Activated T-cell treated with anti-CD3 and anti-CD28 coated beads, Interleukin-2, amount 50 U/mL, for 24 hours (primary cell): ENCODE results near the gene NUTM2D.
"Not testable (repeated sequence)": the region's sequence is repeated elsewhere in the genome, so short reads cannot be mapped to it uniquely, and the experiment has no call there.

Experiments
- DNase-seq: peaks from one replicate; pipeline ENCODE4 v3.0.0-alpha.2; 2020
- H3K27ac Mint-ChIP-seq: 2 replicates; pipeline ENCODE4 v1.8.0; 2020; ENCODE audit warnings: mild to moderate bottlenecking, mixed read lengths
- H3K27me3 Mint-ChIP-seq: 2 replicates; pipeline ENCODE4 v1.8.0; 2020; ENCODE audit warnings: mixed read lengths
- H3K36me3 Mint-ChIP-seq: 2 replicates; pipeline ENCODE4 v1.8.0; 2020; ENCODE audit warnings: low read depth, mixed read lengths
- H3K4me1 Mint-ChIP-seq: 2 replicates; pipeline ENCODE4 v1.8.0; 2020; ENCODE audit warnings: low read depth, mixed read lengths
- H3K4me3 Mint-ChIP-seq: 2 replicates; pipeline ENCODE4 v1.8.0; 2020; ENCODE audit warnings: mild to moderate bottlenecking, moderate library complexity, mixed read lengths
- H3K9me3 Mint-ChIP-seq: 2 replicates; pipeline ENCODE4 v1.8.0; 2020; ENCODE audit warnings: mixed read lengths

Gene NUTM2D

GRCh38 chr10:87342711-87343258 lies 14.8 kb upstream of the NUTM2D start:
- DNase-seq: peak; percentile 88
- Mint-ChIP-seq H3K4me3 (peak overlapping the region; percentile 90), H3K27ac (peak overlapping the region; percentile 96), H3K36me3 (peaks cover 16% of the 10 kb centered on the region), H3K4me1 (peaks cover 24% of the 10 kb centered on the region)
- H3K9me3 Mint-ChIP-seq, H3K27me3 Mint-ChIP-seq: not testable (repeated sequence)

DNA sequence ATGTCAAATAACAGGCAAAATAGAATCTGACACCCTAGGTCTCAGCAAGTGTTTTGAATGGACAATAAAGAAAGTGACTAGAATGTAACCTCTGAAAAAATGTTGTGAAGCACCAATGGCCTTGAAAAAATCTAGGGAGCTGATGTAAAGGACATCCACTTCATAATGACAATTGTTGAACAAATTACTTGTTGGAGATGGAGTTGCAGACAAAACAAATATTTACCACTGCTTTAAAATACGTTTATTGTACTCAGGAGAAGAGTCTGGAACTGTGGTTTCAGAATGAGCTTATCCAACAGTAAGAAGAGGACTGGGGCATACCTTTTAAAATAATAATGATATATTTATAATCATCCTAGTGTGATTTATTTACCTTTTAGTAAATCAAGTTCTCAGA lies 11.8 kb upstream of the NUTM2D start:
- H3K4me3 Mint-ChIP-seq, DNase-seq: not testable (repeated sequence)

GRCh38 chr10:87350161-87350560 lies 7.4 kb upstream of the NUTM2D start:
- H3K4me3 Mint-ChIP-seq, H3K9me3 Mint-ChIP-seq, H3K27ac Mint-ChIP-seq, DNase-seq, H3K27me3 Mint-ChIP-seq, H3K4me1 Mint-ChIP-seq, H3K36me3 Mint-ChIP-seq: not testable (repeated sequence)

More for the DNA sequence above, 11.8 kb upstream of the NUTM2D start:
- H3K27ac Mint-ChIP-seq, H3K36me3 Mint-ChIP-seq, H3K9me3 Mint-ChIP-seq, H3K4me1 Mint-ChIP-seq, H3K27me3 Mint-ChIP-seq: not testable (repeated sequence)

- not testable (repeated sequence) for DNase-seq, H3K27ac Mint-ChIP-seq, H3K4me3 Mint-ChIP-seq, H3K9me3 Mint-ChIP-seq, H3K36me3 Mint-ChIP-seq, H3K4me1 Mint-ChIP-seq, H3K27me3 Mint-ChIP-seq
Observed at GRCh38 chr10:87352825-87353224, 4.7 kb upstream of the NUTM2D start.

GRCh38 chr10:87355110-87355509 lies 2.4 kb upstream of the NUTM2D start:
- H3K27ac Mint-ChIP-seq, H3K4me3 Mint-ChIP-seq, DNase-seq, H3K9me3 Mint-ChIP-seq, H3K36me3 Mint-ChIP-seq, H3K27me3 Mint-ChIP-seq, H3K4me1 Mint-ChIP-seq: not testable (repeated sequence)

DNA sequence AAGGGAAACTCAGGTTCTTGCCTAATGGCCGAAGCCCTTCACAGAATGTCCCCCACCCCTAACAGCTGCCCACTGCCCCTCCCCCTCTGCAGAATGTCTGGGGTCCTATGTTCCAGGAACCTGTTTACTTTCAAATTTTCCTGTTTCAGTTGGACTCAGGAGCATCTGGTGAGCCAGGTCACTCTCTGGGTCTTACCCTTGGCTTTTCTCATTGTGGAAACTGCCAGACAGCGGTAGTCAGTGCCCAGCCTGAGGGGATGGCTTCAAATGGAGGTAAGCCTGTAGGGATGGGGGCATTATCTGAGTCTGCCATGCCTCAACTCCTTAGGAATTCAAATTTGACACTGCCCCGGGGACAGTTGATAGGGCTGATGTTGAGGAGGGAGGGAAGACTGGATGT lies 615 bp downstream of the NUTM2D start:
- H3K4me1 Mint-ChIP-seq, DNase-seq, H3K4me3 Mint-ChIP-seq, H3K27me3 Mint-ChIP-seq, H3K36me3 Mint-ChIP-seq, H3K27ac Mint-ChIP-seq, H3K9me3 Mint-ChIP-seq: not testable (repeated sequence)

DNA sequence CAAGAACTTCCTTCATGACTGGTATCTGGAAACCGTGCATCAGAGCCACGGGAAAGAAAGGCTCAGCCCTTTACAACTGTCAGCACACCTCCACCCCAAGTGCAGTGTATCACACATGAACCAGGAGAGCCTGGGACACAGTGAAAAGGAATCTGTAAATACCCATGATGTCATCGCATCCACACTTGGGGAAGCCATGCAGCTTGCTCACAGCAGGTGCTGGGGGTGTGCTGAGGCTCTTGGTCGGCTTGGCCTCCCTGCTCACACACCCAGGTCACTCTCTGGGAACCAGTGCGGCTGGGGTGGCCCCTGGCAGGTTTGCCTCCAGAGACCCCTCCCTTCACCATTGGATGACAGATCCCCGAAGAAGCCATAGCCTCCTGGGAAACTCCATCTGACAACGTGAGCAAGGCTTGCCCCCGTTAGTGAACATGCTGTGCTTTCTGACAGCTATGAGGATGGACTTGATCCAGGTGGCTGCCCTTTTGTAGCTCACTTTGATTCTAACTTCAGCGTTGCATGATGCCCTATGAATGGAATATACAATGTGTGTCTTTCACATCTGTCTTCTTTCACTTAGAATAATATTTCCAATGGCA lies 12.1 kb downstream of the NUTM2D start:
- not testable (repeated sequence) for DNase-seq, H3K4me1 Mint-ChIP-seq, H3K9me3 Mint-ChIP-seq, H3K36me3 Mint-ChIP-seq, H3K4me3 Mint-ChIP-seq, H3K27me3 Mint-ChIP-seq, H3K27ac Mint-ChIP-seq

- DNase-seq, H3K4me1 Mint-ChIP-seq, H3K9me3 Mint-ChIP-seq, H3K4me3 Mint-ChIP-seq, H3K27ac Mint-ChIP-seq, H3K27me3 Mint-ChIP-seq, H3K36me3 Mint-ChIP-seq: not testable (repeated sequence)
Observed at GRCh38 chr10:87374091-87374490, 16.5 kb downstream of the NUTM2D start.

DNA sequence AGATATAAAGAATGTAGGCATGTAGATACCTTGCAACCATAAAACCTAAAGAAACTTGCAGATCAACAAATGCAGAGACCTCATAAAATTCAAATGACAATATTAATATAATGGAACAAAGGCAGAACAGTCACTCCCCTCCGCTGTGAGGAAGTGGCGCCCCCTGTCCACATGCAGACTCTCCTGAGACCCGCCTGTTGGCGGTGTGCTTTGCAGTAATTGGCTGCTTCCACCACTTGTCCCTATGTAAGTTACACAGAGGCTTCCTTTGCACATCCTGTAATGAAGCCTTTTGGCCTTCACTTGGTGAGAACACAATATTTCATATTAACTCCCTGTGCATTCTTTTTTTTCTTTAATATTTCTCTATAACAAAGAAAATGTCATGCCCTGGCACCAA lies 21.6 kb downstream of the NUTM2D start:
- H3K36me3 Mint-ChIP-seq, H3K4me3 Mint-ChIP-seq, H3K27me3 Mint-ChIP-seq: not testable (repeated sequence)

DNA sequence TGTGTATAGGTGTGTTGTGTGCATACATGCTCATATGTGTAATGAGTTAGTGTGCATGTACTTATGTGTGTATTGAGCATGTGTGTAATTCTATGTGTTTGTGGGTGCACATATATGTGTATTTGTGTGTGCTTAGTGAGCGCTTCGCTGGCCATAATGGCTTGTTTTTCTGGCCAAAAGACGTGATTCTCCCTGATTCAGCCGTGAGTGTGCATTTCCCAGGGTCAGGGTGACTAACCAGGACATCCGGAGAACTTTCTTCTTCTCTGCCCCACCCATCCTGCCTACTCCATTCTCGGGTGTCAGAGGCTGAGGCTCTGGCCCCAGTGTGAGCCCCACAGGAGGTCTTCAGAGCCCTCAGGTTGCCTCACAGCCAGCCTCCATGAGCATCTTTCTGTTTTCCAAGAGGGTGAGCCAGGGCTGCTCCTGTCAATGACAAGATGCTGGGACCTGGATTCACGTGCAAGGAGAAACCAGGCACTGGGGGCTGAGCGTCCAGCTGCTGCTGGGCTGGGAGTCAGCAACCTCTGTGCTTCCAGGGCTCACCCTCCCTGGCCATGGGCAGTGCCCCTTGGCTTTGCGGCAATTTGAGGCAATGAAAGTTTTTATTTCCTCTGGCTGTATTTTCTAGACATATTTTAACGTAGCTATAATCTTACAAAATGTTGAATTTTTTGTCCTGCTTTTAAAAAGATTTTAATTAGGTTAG lies 25.8 kb downstream of the NUTM2D start:
- not testable (repeated sequence) for H3K36me3 Mint-ChIP-seq, H3K27me3 Mint-ChIP-seq, H3K4me3 Mint-ChIP-seq, H3K4me1 Mint-ChIP-seq, H3K9me3 Mint-ChIP-seq, DNase-seq, H3K27ac Mint-ChIP-seq

More for the DNA sequence above, 21.6 kb downstream of the NUTM2D start:
- H3K9me3 Mint-ChIP-seq, H3K4me1 Mint-ChIP-seq, H3K27ac Mint-ChIP-seq, DNase-seq: not testable (repeated sequence)

DNA sequence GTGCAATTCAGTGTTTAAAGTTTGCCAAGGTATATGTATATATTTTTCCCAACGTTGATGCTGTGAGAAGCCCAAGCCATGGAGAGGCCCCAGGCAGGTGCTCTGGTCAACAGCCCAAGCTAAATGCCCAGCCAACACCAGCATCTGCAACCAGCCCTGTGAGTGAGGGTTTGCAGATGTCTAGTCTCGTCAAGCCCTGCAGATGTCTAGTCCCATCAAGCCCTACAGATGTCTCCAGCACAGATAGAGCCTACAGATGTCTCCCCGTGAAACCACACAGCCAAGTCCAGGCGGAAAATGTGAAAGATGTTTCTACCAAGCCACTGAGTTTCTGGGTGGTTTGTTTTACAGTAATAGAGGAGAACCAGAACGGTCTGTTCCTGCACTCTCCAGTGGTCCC lies 26.7 kb downstream of the NUTM2D start:
- not testable (repeated sequence) for H3K9me3 Mint-ChIP-seq, H3K27me3 Mint-ChIP-seq, H3K27ac Mint-ChIP-seq

GRCh38 chr10:87385762-87386360 lies 28.3 kb downstream of the NUTM2D start:
- not testable (repeated sequence) for H3K36me3 Mint-ChIP-seq, H3K4me3 Mint-ChIP-seq, H3K4me1 Mint-ChIP-seq, DNase-seq, H3K27me3 Mint-ChIP-seq, H3K9me3 Mint-ChIP-seq, H3K27ac Mint-ChIP-seq

More for the DNA sequence above, 26.7 kb downstream of the NUTM2D start:
- H3K4me3 Mint-ChIP-seq, DNase-seq, H3K4me1 Mint-ChIP-seq, H3K36me3 Mint-ChIP-seq: not testable (repeated sequence)

DNA sequence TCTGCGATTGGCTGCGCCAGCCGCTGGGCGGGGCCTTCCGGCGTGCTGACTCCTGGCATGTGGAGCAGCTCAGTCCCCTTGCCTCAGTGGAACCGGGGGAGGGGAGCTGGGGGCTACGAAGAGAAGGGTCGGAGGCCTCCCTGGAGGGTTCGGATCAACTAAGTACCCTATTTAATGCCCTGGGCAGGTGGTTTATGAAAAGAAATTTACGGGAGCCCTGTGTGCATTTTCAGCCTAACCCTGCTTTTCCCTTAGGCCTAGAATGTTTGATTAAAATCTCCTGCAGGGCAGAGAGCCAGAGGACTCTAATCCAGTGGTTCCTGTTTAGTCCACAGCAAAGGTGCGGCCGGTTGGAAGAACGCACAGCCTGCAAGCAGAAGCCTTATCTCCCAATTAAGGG lies 33.8 kb downstream of the NUTM2D start:
- not testable (repeated sequence) for H3K27me3 Mint-ChIP-seq, H3K4me3 Mint-ChIP-seq, H3K9me3 Mint-ChIP-seq, H3K4me1 Mint-ChIP-seq, DNase-seq, H3K27ac Mint-ChIP-seq, H3K36me3 Mint-ChIP-seq

DNA sequence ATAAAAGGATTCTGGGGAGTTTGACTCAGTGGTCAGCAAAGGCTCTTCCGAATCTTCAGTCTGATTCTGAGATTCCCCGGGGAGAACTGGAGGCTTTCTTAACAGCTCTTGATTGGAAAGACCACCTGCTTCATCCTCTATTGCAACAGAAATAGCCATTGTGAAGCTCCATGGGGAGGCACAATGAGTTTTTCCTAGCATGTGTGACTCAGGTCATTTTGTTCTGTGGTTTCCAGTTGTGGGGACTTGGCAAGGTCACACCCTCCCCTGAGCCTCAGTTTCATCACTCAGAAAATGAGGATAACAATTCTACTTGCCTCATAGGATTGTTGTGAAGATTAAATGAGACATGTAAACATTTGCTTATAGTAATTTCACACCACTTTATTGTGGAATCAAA lies 38.7 kb downstream of the NUTM2D start:
- not testable (repeated sequence) for DNase-seq, H3K4me3 Mint-ChIP-seq, H3K9me3 Mint-ChIP-seq, H3K4me1 Mint-ChIP-seq, H3K27me3 Mint-ChIP-seq, H3K27ac Mint-ChIP-seq, H3K36me3 Mint-ChIP-seq

DNA sequence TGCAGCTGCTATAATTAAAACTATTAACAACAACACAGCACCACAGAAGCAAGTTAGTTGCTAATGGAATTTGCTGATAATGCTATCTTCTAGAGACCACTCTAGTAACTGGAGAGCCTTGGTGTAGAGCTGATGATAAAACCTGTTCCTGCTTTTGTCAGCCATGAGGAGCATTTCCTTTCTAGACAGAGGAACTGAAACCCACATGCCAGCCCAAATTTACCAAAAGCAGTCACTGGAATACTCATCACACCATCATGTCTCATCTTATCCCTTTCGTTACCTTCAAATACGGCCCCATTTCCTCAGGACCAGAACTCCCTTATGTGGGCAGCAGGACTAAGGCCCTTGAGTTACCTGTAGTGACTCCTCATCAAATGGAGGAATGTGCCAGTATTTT lies 40.9 kb downstream of the NUTM2D start:
- H3K36me3 Mint-ChIP-seq, H3K4me1 Mint-ChIP-seq, H3K9me3 Mint-ChIP-seq, DNase-seq, H3K4me3 Mint-ChIP-seq, H3K27ac Mint-ChIP-seq, H3K27me3 Mint-ChIP-seq: not testable (repeated sequence)
